B cell (primary cell): ENCODE data around the gene CTIF. TPM values are rescaled to one million over a fixed set of nuclear protein-coding genes. Genes with fewer than 3 reads are reported as not detected.

Source experiments
- ATAC-seq: fragments of 200-7000 bp; cut with Tn5 transposase; one replicate; pipeline ENCODE4 v1.10.0; 2021; ENCODE audit warnings: low read depth, mild to moderate bottlenecking, moderate number of reproducible peaks, moderate library complexity
- CTCF ChIA-PET: fragments of 350-600 bp; sonication (Branson Sonifier 250); formaldehyde crosslinking; loops from one replicate; lab custom pipeline; 2021; ENCODE audit warnings: antibody characterized with exemption, inconsistent platforms; lab: Charles Lee
- POLR2A ChIA-PET: fragments of 350-600 bp; sonication (Branson Sonifier 250); formaldehyde crosslinking; loops from one replicate; lab custom pipeline; 2021; ENCODE audit warnings: antibody characterized with exemption; lab: Charles Lee
- DNase-seq: peaks from one replicate; pipeline ENCODE4 v3.0.0; 2013
- H2AFZ ChIP-seq: 2 replicates; pipeline ENCODE4 v1.6.1; 2012; ENCODE audit warnings: mild to moderate bottlenecking, low read depth, low read length; ENCODE audit not compliant: insufficient read depth, poor library complexity, severe bottlenecking
- H3K27ac ChIP-seq, 2 donors: 1 replicate in 1 of 2; 2 replicates in 1 of 2; pipeline ENCODE4 v1.5.1; 2012 to 2013; ENCODE audit warnings: low read length in 2 of 2, mild to moderate bottlenecking in 2 of 2, moderate library complexity in 1 of 2
- H3K27me3 ChIP-seq, 4 experiments: fragments of 200-600 bp in 1 of 4; sonication (generic) in 1 of 4; replicated peaks in 1 of 4; 1 replicate in 2 of 4; 2 replicates in 2 of 4; pipeline versions ENCODE4 v1.6.1 to v1.7.0; 2013 to 2016; ENCODE audit warnings: low read length in 3 of 4, mild to moderate bottlenecking in 2 of 4, mixed read lengths in 1 of 4, moderate library complexity in 1 of 4; ENCODE audit not compliant: insufficient read depth in 4 of 4, control insufficient read depth in 3 of 4; ENCODE audit errors: control extremely low read depth in 1 of 4
- H3K36me3 ChIP-seq, 2 experiments: replicated peaks in 1 of 2; 1 replicate in 1 of 2; 2 replicates in 1 of 2; pipeline versions ENCODE4 v1.6.1 to v1.7.1; 2013; ENCODE audit warnings: low read length in 1 of 2; ENCODE audit not compliant: insufficient read depth in 2 of 2, control insufficient read depth in 1 of 2; ENCODE audit errors: control extremely low read depth in 1 of 2, extremely low read depth in 1 of 2
- H3K4me1 ChIP-seq, 2 donors: fragments of 200-600 bp in 1 of 2; sonication (generic) in 1 of 2; 1 replicate in 1 of 2; 2 replicates in 1 of 2; pipeline versions ENCODE4 v1.5.1 to v1.6.1; 2013 to 2017; ENCODE audit warnings: low read length in 2 of 2; ENCODE audit not compliant: control insufficient read depth in 2 of 2, insufficient read depth in 2 of 2
- H3K4me2 ChIP-seq: replicated peaks from 2 replicates; pipeline ENCODE3; 2012; ENCODE audit warnings: mild to moderate bottlenecking, low read depth, low read length; ENCODE audit not compliant: poor library complexity, severe bottlenecking
- H3K4me3 ChIP-seq, 5 experiments: fragments of 200-600 bp in 1 of 5; sonication (generic) in 1 of 5; 1 replicate in 3 of 5; 2 replicates in 2 of 5; pipeline versions ENCODE4 v1.5.1 to v1.7.0; 2011 to 2016; ENCODE audit warnings: low read length in 4 of 5, mild to moderate bottlenecking in 4 of 5, low read depth in 2 of 5, control low read depth in 1 of 5, moderate library complexity in 1 of 5; ENCODE audit not compliant: insufficient read depth in 1 of 5; ENCODE audit errors: control extremely low read depth in 1 of 5, extremely low read depth in 1 of 5
- H3K79me2 ChIP-seq: fragments of 200-600 bp; sonication (generic); one replicate; pipeline ENCODE4 v1.6.0; 2016; ENCODE audit warnings: low read length; ENCODE audit not compliant: control insufficient read depth, insufficient read depth
- H3K9ac ChIP-seq: fragments of 200-600 bp; sonication (generic); 2 replicates; pipeline ENCODE4 v1.6.1; 2017; ENCODE audit warnings: mild to moderate bottlenecking, low read length, moderate library complexity
- H3K9me3 ChIP-seq, 3 donors: one replicate each; pipeline versions ENCODE4 v1.6.1 to v1.7.1; 2013; ENCODE audit warnings: low read length in 2 of 3; ENCODE audit not compliant: control insufficient read depth in 2 of 3, insufficient read depth in 1 of 3; ENCODE audit errors: control extremely low read depth in 1 of 3
- H4K20me1 ChIP-seq: 2 replicates; pipeline ENCODE4 v1.6.0; 2012; ENCODE audit warnings: mild to moderate bottlenecking, low read length; ENCODE audit not compliant: insufficient read depth, control insufficient read depth, poor library complexity, severe bottlenecking
- H3K27ac Mint-ChIP-seq: one replicate; pipeline ENCODE4 v1.8.0; 2021; ENCODE audit warnings: mixed read lengths
- H3K27me3 Mint-ChIP-seq: one replicate; pipeline ENCODE4 v1.8.0; 2021; ENCODE audit warnings: mixed read lengths
- H3K4me1 Mint-ChIP-seq: one replicate; pipeline ENCODE4 v1.8.0; 2021; ENCODE audit warnings: mixed read lengths
- H3K4me3 Mint-ChIP-seq: one replicate; pipeline ENCODE4 v1.8.0; 2021; ENCODE audit warnings: mixed read lengths
- H3K9me3 Mint-ChIP-seq: one replicate; pipeline ENCODE4 v1.8.0; 2022; ENCODE audit warnings: mixed read lengths; ENCODE audit not compliant: insufficient read depth
- CTCF ChIP-seq: fragments of 200-600 bp; IDR thresholded peaks from one replicate; pipeline ENCODE4 v1.8.0; 2022; ENCODE audit warnings: antibody characterized with exemption, mild to moderate bottlenecking
- EZH2 ChIP-seq: IDR thresholded peaks from 2 replicates; pipeline ENCODE4 v1.6.1; 2012; ENCODE audit warnings: borderline replicate concordance, low read depth, mild to moderate bottlenecking, moderate library complexity, low read length; ENCODE audit not compliant: insufficient read depth, poor library complexity, severe bottlenecking
- WGBS: methylation state at CpG from one replicate; pipeline ENCODE4 v1.1.5; 2013; ENCODE audit warnings: missing lambda C conversion rate; ENCODE audit not compliant: insufficient coverage; 5-methylcytosine and 5-hydroxymethylcytosine counted together
- intact Hi-C: fragments of 100-400 bp; cut with micrococcal nuclease; formaldehyde crosslinking; loops from one replicate; pipeline ENCODE4 v1.10.0; 2022
- polyA plus RNA-seq: library from polyadenylated mRNA; depleted of rRNA; stranded (reverse); fragments of >200 nt; gene quantifications from 2 replicates; pipeline ENCODE4 v1.2.3, GENCODE V29; 2012
- total RNA-seq, 2 donors: library from RNA; stranded (reverse); fragments of 120-200 nt in 1 of 2; gene quantifications; 1 replicate in 1 of 2; 2 replicates in 1 of 2; pipeline versions ENCODE4 v1.2.3 to v1.2.4, GENCODE V29; 2013 to 2022

Gene CTIF
- total and polyA plus RNA-seq, 2 donors (not counting 1 experiment from before 2014, with no cell fraction given) = 3.6 to 16.2 TPM

GRCh38 chr18:48814490-48815178, 275.8 kb downstream of the CTIF start:
- Mint-ChIP-seq H3K4me3 (no peak overlapping the region), H3K27ac (peak overlapping the region; percentile 29), H3K27me3 (no peaks in the 10 kb centered on the region), H3K4me1 (peaks cover 31% of the 10 kb centered on the region), H3K9me3 (no peaks in the 10 kb centered on the region)
- ChIA-PET POLR2A (no interaction called here), CTCF (no interaction called here)
- intact Hi-C loops = no loop called here
- Histone ChIP-seq H3K79me2 (no peaks in the 10 kb centered on the region), H3K4me3 (no peak overlapping the region), H3K4me2 (no peak overlapping the region), H3K4me1 (peaks cover 6 to 25% of the 10 kb centered on the region in 2 donors), H3K9me3 (no peaks in the 10 kb centered on the region), H2AFZ (no peak overlapping the region), H3K36me3 (no peaks in the 10 kb centered on the region), H3K9ac (peak overlapping the region; percentile 31), H4K20me1 (no peaks in the 10 kb centered on the region), H3K27ac (peak overlapping the region; percentile 20 to 62), H3K27me3 (no peaks in the 10 kb centered on the region)
- DNase-seq (no peak), ATAC-seq (no peak)
- 83% methylated on average over 1 of the region's 5 CpGs for WGBS
- TF ChIP-seq EZH2 = no peak

GRCh38 chr18:48815179-48815515, 276.3 kb downstream of the CTIF start:
- ATAC-seq = no peak
- Histone ChIP-seq H3K4me1 (peaks cover 6 to 26% of the 10 kb centered on the region in 2 donors), H3K4me2 (no peak overlapping the region)

More at GRCh38 chr18:48815179-48815515, 276.3 kb downstream of the CTIF start:
- H3K27ac Mint-ChIP-seq = no peak overlapping the region
- no peaks in the 10 kb centered on the region for H3K27me3 ChIP-seq
- H3K79me2 ChIP-seq = no peaks in the 10 kb centered on the region
- H3K27me3 Mint-ChIP-seq = no peaks in the 10 kb centered on the region
- no peaks in the 10 kb centered on the region for H3K9me3 ChIP-seq
- no peak overlapping the region for H3K4me3 Mint-ChIP-seq
- H3K4me3 ChIP-seq = no peak overlapping the region
- H3K4me1 Mint-ChIP-seq = peaks cover 34% of the 10 kb centered on the region
- no peak overlapping the region for H3K27ac ChIP-seq
- intact Hi-C loops = no loop called here
- DNase-seq = no peak
- TF ChIP-seq EZH2 (no peak), CTCF (no peak)
- H3K36me3 ChIP-seq = no peaks in the 10 kb centered on the region
- WGBS = no CpG with 5 or more reads among the region's 1 CpG
- H2AFZ ChIP-seq = no peak overlapping the region
- H3K9ac ChIP-seq = no peak overlapping the region
- CTCF ChIA-PET = no interaction called here
- no peaks in the 10 kb centered on the region for H3K9me3 Mint-ChIP-seq
- POLR2A ChIA-PET = no interaction called here
- H4K20me1 ChIP-seq = no peaks in the 10 kb centered on the region
